ENCODE data around the gene ITPRIPL2.
A peak's percentile ranks its signal among the peaks of the same experiment; 100 is the strongest.

ITPRIPL2 gene

DNA sequence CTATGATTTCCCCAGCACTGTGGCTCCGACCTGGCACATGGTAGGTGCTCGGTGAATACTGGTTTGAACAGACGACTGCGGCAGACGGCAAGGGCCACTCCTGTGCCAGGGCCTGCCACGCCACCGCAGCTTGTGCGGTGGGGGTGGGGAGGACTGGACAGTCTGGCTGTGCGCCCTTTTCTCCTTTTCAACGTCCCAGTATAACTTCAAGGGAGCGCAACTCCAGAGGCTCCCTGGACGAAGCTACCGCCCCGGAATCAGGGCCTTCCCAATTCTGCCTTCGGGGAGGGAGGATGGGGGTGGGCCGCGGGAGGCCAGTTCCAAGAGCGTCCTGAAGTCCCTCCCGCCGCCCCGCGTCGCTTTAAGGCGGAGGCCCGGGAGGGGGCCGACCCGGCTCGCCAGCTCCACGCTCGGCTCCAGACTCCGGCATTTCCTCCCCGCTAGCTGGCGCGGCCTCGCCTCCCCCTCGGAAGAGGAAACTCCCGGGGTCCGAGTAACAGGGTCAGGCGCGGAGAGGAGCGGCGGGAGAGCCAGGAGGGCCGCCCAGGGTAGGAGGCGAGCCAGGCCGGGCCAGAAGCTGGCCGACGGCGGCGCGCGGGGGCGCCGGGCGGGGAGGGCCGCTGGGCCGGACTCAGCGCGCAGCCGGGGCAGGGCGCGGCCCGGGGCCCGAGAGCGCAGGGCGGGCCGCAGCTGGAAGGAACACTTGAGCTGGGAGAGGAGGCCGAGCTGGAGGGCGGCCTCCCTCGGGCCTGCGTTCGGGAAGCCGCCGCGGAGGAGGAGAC lies at the start of gene ITPRIPL2:
ITPRIPL2 (plus strand) TSS at position 388 of the 782 bp plus-strand sequence. CDS start 498 bp downstream, outside the sequence.
- no peak for DNase-seq

DNA sequence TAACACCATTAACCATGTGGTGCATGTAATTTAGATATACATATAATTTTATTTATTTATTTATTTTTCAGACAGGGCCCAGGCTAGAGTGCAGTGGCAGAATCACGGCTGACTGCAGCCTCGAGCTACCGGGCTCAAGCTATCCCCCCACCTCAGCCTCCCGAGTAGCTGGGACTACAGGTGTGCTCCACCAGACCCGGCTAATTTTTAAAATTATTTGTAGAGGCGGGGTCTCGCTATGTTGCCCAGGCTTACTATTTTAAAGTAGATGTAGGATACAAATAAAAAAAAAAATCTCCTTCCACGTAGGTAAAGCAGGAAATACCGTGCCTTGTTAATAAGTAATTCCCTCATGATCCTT lies 46.8 kb upstream of the ITPRIPL2 start:
- no peak for DNase-seq

DNA sequence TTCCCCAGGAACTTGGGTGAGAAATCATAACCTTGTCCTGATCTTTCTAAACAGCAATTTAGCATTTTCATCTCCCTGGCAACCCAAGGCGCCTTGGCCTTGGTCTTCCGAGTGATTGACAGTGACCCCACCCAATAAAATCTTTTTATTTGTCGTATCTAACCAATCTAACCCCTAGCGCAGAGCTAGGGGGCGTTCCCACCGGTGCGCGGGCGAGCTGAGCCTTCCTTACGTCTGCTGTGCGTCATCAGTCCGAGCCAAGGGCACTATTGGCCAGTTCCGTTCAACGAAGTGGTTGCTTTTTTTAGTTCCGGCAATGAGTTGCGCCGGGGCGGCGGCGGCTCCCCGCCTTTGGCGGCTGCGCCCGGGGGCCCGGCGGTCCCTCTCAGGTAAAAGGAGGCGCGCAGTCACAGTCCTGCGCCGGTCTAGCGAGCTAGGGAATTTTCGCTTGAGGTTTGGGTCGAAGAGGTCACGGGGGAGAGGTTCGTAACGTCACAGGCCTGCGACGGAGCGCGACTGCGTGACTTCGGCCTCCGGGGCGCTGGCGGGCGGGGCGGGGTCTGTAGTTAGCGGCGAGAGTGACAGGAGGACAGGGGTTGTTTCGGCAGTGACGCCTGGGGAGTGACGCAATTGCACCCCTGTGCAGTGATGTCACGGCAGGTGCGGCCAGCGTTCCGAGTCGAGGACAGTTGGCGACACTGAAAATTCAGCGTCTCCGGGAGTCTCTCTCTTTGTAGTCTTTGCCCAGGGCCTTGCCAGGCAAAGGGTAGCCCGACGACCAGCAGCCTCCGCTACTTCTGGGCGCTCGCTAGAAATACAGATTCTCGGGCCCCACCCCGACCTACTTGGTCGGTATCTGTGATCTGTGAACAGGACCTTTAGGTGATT lies 46.2 kb upstream of the ITPRIPL2 start, which contains the start of gene COQ7:
COQ7 (plus strand) TSS at position 266 of the 888 bp plus-strand sequence; CDS start at position 317, 51 bp downstream.
- DNase-seq = peak; percentile 99

DNA sequence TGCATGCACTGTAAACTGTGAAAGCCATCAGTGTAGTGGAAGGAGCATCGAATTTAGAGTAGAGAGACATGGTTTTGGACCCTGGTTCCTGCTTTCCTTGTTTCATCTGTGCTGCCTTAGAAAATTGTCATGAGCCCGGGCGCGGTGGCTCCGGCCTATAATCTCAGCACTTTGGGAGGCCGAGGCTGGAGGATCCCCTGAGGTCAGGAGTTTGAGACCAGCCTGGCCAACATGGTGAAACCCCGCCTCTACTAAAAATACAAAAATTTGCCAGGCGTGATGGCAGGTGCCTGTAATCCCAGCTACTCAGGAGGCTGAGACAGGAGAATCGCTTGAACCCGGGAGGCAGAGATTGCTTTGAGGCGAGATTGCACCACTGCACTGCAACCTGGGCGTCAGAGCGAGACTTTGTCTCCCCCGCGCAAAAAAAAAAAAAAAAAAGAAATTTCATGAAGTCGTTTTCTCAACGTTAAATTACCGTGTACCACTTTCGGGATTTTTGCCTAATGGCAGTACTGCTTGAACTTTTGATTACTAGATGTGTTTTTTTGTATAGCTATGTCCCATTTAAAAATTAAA lies 45.4 kb upstream of the ITPRIPL2 start:
- DNase-seq = no peak

DNA sequence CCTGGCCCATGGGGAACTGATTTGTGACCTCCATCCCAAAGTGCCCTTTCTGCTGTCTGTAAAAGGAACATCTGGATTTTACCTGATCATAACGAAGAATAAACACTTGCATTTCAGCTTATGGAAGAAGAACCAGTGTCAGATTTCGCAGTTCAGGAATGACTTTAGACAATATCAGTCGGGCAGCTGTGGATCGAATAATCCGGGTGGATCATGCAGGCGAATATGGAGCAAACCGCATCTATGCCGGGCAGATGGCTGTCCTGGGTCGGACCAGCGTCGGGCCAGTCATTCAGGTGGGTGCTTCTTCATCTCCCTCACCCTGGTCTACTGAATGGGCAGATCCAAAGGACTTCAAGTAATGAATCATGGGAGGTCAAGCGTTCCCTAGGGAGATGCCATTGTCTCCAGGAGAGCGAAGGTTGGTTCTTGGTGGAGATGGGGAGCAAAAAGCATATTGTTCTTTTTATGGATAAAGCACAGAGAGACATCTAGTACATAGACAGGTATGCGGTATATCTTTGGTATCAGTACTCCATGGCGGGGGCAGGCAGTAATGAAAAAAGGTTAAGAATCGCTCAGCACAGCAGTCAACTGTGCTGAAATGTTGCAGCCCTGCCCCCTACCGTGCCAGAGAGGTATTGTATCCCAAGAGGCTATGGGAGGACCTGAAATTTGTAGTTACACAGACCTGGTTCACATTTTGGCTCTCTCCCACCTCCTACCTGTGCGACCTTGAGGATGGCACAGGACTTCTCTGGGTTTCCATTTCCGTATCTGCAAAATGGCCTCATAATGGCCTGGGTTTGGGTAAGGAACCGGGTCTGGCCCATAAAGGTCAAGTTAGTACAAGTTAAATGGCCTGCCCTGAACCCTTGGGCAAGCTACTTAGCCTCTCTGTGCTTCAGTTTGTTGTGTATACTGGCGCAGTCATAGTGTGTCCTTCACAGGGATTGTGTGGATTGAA lies 41.7 kb upstream of the ITPRIPL2 start:
- DNase-seq = no peak

DNA sequence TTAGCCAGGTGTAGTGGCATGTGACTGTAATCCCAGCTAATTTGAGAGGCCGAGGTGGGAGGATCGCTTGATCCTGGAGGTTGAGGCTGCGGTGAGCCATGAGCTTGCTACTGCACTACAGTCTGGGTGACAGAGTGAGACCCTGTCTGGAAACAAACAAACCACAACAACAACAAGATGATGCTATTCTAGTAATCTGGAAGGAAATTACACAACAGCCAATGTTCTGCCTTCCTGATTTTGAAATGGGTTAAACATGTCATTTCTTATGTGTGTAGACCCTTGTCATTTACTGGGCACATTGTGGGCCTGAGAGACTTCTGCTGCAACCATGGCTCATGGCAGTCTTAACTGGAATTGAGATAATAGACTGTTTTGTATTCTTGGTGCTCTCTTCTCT lies 40.4 kb upstream of the ITPRIPL2 start:
- DNase-seq = no peak

DNA sequence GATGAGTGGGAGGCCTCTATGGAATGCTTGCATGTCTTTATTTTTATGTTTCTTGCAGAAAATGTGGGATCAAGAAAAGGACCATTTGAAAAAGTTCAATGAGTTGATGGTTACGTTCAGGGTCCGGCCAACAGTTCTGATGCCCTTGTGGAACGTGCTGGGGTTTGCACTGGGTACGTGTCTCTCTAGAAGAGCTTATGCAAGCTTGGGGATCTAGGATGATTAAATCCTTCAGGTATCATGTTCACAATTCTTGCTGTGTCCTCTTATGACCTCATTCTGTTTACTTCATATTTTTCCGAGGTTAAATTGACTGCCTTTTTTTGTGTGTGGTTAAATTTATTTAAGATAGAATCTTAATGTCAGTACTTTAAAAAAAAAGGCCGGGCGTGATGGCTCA lies 39.9 kb upstream of the ITPRIPL2 start:
- no peak for DNase-seq

DNA sequence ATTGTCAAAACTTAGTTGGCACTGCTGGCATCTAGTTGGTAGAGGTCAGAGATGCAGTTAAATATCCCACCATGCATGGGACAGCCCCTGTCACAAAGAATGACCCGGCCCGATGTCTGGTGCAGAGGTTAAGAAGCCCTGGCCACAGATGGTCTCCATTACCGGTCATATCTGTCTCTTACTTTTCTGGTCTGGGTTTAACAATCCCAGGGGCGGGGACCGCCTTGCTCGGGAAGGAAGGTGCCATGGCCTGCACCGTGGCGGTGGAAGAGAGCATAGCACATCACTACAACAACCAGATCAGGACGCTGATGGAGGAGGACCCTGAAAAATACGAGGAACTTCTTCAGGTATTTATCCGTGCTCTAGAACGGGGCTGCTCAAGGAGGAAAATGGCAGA lies 38.3 kb upstream of the ITPRIPL2 start:
- no peak for DNase-seq

DNA sequence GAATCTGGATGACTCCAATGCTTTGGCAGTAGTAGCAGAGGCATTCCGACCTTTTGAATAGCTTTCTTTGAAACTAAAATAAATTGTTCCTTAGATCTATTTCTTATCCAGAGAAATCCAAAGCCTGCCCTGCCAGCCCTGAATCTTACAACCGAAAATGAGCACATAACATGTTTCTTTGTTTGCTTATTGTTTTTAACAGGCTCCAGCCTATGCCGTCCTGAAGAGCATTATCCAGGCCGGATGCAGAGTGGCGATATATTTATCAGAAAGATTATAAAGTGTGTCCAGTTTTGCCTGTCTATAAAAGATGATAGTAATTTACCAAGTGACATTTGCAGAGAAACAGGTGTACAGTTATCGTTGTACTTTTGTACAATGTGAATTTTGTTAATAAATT lies 35.9 kb upstream of the ITPRIPL2 start:
- DNase-seq = no peak

DNA sequence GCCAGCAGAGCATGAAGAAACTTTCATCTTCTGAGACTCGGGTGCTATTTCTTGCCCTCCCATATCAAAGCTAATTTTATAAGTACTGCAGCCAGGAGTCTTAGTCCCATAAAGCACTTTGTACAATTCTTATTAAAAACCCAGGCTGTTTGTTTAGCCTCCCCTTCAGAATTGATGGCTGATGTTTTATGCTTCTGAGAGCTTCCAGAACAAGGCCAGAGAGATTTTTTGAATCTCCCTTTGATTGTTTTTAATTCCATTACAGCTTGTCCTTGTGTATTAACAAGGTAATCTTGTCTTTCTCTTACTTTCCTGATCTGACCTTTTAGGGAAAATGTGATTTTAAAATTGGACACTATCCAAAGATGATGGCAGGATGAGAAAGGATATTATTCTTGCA lies 30.1 kb upstream of the ITPRIPL2 start:
- DNase-seq = no peak

DNA sequence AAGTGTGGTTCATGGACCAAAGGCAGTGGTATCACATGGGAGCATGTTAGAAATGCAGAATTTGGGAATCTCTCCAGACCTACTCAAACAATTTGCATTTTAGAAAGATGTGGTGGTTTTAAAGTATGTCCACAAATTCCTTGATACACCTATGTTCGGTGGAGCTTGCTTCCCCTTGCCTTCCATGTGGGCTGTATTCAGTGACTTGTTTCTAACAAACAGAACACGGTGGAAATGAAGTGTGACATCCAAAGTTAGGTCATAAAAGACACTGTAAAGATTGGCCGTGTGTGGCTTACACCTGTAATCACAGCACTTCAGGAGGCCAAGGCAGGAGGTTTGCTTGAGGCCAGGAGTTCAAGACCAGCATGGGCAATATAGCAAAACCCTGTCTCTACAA lies 29.6 kb upstream of the ITPRIPL2 start:
- DNase-seq = no peak

DNA sequence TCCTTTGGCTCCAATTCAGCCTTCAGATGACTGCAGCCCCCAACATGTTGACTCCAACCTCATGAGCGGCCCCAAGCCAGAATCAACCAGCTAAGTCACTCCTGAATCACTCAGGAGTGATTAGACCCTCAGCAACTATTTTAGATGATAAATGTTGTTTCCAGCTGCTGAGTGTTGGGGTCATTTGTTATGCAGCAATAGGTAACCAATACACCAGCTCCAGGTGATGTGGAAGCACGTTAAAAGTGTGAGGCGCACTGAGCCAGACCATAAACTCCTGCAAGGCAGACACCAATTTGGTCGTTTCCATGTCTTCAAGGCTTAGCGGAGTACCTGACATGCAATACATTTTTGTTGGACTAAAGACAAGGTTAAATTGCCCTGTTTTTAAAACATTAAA lies 28.9 kb upstream of the ITPRIPL2 start:
- DNase-seq = no peak

DNA sequence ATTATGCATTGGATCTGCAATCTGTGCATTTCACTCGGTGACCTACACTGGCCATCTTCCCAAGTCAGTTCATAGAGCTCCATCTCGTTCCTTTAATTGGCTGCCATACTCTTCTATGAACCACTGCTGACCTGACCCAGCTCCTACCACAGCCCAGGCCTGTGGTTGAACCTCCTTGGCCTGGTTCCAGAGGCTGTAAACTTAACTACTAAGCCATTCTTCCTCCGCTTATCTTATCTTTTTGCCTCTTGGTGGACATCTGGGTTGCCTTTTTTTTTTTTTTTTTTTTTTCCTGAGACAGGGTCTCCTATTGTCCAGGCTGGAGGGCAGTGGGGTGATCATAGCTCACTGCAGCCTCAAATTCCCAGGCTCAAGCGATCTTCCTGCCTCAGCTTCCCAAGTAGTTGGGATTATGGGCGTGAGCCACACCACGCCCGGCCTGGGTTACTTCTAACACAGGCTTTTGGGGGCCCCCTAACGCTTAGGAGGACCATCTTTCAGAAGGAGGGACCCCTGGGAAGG lies 28.0 kb upstream of the ITPRIPL2 start:
- DNase-seq = no peak

DNA sequence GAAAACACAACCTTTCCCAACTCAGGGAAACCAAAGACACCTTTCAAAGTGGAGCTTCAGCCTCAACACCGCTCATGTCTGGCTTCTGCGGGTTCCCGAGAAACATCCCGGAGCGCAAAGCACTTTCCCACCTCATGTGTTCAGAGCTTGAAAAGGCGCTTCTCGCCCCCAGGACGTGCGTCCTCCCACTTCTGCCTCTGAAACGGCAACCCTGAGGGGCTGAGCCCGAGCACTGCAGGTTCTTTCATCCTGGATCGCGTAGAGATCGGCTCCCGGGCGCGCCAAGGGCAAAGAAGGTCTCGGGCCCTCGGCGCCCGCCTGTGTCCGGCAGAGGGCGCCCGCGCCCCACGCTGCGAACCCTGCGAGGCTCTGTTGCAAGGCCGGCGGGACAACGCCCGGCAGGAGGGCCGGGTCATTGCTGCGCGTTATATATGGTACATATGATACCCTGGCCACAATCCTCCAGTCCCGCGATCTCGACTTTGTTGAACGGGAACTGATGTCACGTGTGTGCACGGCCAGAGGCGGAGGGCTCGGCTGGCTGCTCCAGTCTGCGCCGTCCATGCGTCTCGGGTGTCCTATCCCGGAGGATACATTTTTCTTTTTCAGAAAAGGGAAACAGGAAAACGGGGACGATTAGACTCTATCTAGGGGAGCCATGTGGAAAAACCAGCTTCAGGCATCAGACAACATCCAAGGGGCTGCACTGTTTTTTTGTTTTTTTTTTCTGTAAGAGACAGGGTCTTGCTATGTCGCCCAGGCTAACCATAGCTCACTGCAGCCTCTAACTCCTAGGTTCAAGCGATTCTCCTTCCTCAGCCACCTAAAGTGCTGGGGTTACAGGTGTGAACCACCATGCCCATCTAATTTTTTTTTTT lies 27.2 kb upstream of the ITPRIPL2 start:
- DNase-seq = peak; percentile 68

DNA sequence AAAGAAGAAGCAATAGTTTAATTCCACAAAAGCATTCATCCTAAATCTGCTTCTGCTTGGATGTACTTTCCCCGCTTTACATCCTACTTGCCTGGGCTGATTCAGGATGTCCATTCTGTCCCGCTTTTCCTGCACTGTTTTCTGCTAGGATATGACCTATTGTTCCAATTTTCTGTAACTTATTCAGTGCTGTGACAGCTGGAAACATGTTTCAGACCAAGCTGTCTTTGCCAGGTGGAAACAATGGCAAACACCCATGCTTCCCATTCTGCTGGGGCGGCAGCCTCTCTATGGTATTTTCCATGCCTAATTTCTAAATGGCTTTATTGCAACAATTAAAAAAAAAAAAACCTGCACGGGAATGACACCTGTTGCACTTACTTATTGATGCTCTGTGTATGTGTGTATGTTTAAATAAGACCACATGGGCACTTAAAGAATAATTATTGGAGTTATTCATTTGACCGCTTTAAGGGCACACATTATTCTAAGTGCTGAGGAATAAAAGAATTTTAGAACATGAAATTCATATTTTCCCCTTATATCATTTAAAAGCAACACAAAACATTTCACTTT lies 25.3 kb upstream of the ITPRIPL2 start:
- no peak for DNase-seq

DNA sequence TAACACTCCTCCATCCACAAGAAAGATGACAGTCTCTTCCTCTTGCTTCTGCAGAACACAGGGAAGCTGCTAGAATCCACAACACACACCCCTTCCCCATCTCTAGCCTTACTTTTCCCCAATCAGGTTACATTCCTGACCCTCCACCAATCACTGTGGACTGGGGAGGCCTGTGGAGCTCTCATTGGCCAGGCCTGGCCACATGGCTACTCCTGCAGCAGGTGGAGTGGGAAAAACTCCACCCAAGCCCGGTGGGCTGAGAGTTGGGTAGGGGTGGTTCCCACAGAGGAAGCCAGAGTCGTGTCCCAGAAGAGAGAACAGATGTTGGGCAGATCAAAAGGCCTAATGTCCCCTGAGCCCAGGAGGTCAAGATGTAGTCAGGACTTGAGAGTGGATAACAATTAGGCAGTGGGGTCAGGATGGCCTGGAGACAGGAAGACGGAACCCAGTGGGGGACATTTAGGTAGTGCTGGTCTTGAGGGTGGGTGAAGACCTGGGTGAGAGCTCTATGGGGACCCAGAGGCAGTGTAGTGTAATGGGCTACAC lies 24.3 kb upstream of the ITPRIPL2 start:
- DNase-seq = no peak

DNA sequence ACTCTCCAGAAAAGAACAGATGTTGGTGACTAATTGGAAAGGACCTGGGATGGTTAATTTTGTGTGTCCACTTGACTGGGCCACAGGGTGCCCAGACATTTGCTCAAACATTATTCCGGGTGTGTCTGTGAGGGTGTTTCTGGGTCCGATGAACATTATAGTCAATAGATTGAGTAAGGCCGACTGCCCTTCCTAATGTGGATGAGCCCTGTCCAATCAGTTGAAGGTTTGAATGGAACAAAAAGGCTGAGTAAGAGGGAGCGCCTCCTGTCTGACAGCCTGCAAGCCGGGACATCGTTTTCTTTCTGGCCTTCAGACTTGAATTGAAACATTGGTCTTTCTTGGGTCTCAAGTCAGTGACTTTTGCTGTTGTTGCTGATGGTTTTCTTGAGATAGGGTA lies 22.8 kb upstream of the ITPRIPL2 start:
- no peak for DNase-seq

DNA sequence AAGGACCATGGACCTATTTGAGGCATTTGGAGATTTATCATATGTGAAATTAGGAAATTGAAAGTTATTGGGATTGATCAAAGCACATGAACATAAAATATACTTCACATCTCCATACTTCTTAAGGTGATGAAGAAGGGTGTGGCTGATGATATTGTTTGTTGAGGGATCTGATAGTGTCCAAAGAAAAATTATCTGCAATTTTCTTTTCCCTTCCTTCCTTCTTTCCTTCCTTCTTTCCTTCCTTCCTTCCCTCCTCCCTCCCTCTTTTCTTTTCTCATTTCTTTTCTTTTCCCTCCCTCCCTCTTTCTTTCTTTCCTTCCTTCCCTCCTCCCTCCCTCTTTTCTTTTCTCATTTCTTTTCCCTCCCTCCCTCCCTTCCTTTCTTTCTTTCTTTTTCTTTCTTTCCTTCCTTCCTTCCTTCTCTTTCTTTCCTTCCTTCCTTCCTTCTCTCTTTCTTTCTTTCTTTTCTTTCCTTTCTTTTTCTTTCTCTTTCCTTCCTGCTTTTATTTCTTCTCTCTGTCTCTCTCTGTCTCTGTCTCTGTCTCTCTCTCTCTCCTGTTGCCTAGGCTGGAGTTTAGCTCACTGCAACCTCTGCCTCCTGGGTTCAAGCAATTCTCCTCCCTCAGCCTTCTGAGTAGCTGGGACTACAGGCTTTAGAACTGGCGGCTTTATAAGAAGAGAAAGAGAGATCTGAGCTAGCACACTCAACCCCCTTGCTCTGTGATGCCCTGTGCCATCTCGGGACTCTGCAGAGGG lies 20.9 kb upstream of the ITPRIPL2 start:
- DNase-seq = no peak

DNA sequence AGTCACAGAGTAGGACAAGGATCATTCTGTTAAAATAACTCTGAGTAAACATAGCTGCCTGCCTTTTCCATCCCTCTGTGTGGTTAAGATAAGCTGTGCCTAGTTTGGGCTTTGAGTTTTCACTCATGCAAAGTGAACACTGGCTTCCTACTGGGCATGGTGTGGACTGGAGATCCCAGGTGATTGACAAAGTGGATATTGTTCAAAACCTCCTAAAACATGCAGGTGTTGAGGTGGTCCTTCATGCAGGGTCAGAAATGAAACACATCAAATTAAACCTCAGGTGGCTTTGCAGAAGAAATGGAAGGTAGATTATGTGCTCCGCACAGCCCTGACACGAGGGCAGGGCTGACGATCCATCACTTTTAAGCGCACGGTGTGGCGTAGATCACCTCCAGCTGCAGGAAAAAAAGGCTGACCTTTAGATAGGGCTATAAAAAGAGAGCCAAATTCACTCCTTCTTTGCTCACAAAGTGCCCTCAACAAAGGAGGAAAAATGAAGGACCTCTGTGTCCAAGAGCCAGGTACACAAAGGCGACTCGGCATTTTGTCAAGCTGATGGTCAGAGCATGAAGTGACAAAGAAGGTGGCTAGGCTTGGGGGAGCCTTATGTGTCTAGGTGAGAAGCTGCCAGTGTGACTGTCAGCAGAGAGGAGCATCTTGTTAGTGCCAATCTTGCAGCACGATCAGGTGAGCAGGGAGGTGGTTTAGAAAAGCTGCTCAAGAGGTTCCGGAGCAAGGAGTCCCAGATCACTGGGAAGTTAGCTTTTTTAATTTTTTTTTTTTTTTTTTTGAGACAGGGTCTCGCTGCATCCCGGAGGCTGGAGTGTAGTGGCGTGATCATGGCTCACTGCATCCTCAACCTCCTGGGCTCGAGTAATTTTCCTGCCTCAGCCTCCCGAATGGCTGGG lies 19.9 kb upstream of the ITPRIPL2 start:
- DNase-seq = no peak

Data from NCI-H1092 (cell line).